GM18508 (cell line): ENCODE measurements around the gene CPT1C.

Experiments
- ATAC-seq: cut with Tn5 transposase; IDR thresholded peaks from one replicate; pipeline ENCODE4 v1.9.1; 2021; ENCODE audit warnings: moderate number of reproducible peaks; ENCODE audit not compliant: insufficient read depth, unreplicated experiment

The CPT1C gene

GRCh38 chr19:49658566-49659442 lies 32.1 kb upstream of the CPT1C start:
- ATAC-seq = no peak

DNA sequence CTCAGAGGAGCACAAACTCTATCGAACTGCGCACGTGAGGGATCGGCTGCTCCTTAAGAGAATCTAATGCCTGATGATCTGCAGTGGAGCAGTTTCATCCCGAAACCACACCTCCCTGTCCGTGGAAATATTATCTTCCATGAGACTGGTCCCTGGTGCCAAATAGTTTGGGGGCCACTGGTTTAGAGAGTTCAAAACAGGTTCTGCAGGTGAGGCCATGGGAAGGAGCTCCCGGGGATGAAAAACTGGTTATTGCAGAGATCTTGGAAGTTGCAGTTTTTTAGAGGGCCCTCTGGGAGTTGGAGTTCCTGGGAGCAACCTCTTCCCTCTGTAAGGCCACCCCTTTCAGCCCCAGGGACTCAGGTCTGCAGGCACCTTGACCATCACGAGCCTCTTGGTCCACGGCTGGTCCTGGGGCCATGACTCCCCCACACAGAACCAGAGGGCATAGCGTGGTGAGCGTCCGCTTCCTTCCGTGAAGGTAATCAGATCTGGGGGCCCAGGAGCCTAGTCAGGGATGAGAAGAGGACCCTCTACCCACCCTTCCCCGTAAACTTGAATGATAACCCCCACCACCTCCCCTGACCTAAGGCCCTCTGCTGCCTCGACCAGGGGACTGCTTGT lies 30.5 kb upstream of the CPT1C start:
- no peak for ATAC-seq

DNA sequence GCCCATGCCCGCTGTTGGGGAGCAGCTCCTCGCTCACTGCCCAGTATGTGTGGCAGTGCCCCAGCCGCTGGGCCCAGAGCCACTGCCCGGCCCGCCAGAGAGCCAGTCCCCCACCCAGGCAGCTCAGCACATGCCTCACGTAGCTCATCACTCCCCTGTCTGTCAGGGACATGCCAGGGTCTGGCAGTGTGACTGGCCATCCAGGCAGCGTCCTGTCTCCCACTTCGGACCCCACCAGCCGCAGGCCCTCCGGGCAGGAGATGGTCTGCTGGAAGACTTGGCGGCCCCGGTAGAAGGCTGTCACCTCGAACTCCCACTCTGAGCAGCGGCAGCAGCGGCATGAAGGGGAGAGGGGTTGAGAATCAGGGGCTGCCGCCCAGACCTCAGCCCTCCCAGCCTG lies 28.9 kb upstream of the CPT1C start:
- ATAC-seq = no peak

- no peak for ATAC-seq
These were observed 27.7 kb upstream of the CPT1C start for GRCh38 chr19:49663224-49663623.

DNA sequence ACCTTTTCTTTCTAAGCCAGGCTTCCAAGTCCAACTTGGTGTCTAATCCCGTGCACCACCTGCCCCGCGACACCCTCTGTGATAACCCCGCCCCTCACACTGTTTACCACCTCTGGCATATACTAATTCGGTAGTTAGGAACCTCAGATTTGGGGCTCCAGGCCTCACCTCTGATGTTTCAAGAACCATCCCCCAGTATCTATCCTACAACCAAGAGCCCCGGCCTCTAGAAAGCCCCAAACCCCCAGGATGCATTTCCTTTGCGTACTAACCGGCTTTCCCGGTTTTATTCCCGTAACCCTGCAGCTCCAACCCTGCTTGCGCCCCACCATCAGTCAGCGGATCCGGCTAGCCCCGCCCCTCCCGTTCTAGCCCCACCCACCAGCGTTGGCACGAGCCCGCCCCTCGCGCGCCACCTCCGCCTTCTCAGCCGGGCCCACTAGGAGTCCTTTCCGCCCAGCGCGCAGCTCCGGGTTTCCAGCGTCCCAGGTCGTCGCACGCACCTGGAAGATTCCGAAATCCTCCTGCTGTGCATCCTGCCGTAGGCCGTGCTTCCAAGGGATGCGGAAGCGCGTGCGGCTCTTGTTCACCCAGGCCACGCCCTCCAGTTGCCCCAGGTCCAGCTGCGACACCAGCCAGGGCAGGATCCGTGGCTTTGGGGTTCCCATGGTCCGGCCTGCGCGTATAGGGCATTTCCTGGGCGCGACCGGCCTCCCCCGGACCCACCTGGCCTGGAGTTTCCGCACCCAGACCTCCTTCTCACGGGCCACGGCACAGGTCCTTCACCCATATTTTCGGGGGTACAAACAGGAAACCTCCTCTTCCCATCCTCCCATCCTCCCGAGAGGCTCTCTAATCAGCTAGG lies 26.5 kb upstream of the CPT1C start:
- ATAC-seq = no peak

DNA sequence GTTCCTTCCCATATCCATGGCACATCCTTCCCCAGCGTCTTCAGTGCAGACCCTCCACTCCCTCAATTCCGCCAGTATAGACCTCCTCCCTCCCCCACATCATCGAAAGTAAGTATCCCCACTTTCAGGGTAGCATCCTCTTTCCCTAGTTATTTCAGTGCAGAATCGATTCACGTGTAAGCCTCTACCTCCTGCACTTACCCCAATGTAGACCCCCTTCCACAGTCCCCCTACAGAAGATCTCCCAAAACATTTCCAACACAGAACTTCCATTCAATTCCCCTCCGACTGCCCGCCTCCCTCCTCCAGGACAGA lies 25.9 kb upstream of the CPT1C start:
- ATAC-seq = no peak

GRCh38 chr19:49665351-49666119 lies 25.4 kb upstream of the CPT1C start, which contains the start of the genes BCL2L12 and IRF3:
BCL2L12 (plus strand) TSS chr19:49665933; CDS start chr19:49666693, 760 bp downstream.
IRF3 (minus strand) TSS chr19:49665857; CDS start chr19:49664838, 1,019 bp downstream.
- peak; percentile 72 for ATAC-seq

GRCh38 chr19:49666120-49666444 lies 24.8 kb upstream of the CPT1C start:
- no peak for ATAC-seq

DNA sequence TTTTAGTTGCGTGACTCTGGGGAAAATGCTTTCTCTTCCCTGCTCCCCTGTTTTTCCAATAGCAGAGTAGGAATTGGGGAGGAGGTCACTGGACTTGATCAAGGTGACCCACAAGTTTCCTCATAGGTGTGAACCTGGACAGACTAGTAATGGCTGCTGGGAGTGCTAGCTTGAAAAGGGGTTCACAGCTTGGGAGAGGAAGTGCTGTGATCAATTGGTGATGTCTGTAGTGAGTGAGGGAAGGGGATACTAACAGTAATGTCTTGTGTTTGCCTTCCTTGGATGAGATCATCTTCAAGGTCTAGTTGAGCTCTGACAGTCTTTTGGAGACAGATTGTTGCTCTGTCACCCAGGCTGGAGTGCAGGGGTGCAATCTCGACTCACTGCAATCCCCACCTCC lies 23.4 kb upstream of the CPT1C start:
- no peak for ATAC-seq

GRCh38 chr19:49669516-49669915 lies 21.4 kb upstream of the CPT1C start:
- no peak for ATAC-seq

- no peak for ATAC-seq
These were observed 18.6 kb upstream of the CPT1C start for GRCh38 chr19:49672131-49672919.

DNA sequence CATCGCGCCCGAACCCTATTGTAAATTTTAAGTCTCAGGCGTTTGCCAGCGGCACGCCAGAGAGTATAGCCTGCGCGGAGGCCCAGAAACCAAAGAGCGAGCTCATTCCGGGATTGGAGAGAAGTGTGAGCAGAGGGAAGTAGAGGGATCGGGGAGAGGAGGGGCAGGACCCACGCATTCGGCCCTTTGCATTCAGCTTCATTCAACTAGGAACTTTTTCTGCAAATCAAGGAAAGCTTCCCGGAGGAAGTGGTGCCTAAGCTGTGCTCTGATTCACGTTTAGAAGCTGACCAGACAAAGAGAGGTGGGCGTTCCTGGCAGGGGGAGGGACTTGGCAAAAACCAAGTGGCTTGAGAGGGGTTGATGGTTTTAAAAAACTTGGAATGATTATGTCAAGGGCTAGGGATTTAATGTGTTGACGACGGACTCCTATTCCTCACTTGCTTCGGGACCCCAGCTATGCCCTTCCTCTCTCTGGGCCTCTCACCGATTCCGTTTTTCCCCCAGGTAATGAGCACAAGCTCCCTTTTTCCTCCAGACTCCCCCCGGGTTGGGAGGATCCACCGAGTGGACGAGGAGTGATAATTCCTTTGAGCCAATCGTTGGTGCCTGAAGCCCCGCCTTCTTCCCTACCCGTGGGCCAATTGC lies 14.7 kb upstream of the CPT1C start:
- ATAC-seq = peak; percentile 36

GRCh38 chr19:49676784-49677230 lies 14.1 kb upstream of the CPT1C start:
- ATAC-seq = peak; percentile 38

DNA sequence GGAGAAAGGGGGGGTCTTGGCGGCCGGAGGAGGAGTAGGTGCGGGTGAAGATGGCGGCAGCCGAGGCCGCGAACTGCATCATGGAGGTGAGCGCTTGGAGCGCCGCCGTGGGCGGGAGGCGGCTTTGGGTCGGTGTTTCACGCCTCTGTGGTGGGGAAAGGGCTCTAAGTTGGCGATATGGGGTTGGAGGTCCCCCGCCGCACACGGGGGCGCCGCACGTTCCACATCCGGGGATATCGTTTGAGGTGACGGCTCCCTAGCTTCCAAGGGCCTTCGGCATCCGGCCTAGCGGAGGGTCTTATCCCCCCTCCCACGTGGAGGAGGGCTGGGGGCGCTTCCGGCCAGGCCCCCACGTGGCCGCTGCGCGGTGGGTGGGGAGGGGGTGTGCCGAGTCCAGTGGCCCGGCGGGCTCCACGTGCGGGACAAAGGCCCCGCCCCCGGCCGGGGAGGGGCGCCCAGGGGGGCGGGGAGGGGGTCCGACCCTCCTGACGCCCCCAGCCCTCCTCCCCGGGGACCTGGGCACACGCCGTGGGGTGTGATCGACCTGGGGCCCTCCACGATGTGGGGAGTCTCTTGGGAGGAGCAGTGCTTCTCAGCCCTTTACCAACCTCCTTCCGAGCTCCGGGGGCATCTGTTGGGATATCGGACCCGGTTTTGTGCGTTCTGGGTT lies 13.6 kb upstream of the CPT1C start, which contains the start of gene PRMT1:
PRMT1 (plus strand) TSS at position 41 of the 670 bp plus-strand sequence; CDS start at position 51, 10 bp downstream.
- ATAC-seq = no peak

DNA sequence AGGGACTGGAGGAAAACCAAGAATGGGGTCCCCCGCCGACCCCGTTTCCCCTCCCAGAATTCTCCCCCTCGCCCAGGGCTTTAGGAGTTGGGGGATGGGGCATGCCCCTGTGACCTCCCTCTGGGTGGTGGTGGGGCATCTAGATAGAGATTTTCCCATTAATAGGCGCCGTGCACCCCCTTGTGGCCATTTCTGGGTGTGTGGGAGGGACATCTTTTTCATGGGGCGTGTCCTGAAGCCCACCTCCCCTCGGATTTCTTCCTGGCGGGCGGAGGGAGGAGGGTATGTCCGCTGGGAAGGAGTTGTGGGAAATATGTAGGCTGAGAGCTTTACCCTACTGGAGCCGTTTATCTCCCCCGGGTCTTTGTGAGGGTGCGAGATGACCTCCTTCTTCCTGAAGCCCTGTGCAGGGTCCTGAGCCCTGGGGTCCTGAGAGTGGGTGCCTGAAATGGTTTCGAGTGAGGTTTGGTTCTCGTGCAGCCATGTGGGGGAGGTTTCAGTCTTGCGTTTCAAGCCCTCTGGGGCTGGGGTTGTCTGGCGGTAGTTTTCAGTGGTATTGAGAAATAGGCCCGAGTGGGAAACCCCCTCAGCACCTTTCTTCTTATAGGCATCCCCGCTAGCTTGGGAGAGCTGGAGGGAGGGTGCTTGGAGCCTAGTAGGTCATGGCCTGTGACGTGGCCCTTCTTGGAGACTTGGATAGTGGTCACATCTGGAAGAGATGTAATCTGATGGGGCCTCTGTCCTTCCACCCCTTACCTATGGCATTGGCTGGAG lies 12.8 kb upstream of the CPT1C start:
- no peak for ATAC-seq

DNA sequence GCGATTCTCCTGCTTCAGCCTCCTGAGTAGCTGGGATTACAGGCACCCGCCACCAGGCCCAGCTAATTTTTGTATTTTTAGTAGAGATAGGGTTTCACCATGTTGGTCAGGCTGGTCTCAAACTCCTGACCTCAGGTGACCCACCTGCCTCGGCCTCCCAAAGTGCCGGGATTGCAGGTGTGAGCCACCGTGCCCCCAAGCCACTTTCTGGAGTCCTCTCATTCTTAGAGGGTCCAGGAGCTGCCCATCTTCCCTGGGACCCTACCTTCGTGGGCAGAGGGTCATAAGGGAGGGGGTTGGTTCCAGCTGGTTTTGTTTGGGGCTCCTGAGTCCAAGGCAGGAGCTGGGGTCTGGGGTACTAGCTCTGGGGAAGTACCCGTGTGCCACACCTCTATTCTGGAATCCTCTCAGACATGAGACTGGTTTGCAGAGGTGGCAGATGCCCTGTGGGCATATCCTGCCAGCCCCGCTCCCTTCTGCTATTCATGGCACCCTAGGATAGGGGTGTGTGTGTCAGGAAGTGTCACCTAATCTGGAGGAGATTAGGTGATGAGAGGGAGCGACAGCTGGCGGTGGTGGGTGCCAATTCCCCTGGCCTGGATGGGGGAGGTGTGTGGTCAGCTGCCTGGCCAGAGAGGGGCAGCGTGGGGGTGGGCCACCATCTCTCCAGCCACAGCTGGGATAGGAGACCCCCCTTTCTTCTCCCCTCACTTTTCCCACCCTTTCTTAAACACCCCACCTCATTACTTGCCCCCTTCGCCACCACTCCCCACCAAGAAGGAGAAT lies 11.7 kb upstream of the CPT1C start:
- ATAC-seq = no peak
